VCaP (cell line): ENCODE results near the gene HIP1.
"Not testable (repeated sequence)": the region's sequence is repeated elsewhere in the genome, so short reads cannot be mapped to it uniquely, and the experiment has no call there.

ENCODE experiments used
- H3K27ac ChIP-seq: fragments of 450-650 bp; 2 replicates; pipeline ENCODE4 v1.5.1; 2017
- CTCF ChIP-seq: fragments of 450-650 bp; conservative IDR thresholded peaks from 2 replicates; pipeline ENCODE4 v1.5.1; 2017; ENCODE audit warnings: mild to moderate bottlenecking, moderate library complexity

The HIP1 gene

DNA sequence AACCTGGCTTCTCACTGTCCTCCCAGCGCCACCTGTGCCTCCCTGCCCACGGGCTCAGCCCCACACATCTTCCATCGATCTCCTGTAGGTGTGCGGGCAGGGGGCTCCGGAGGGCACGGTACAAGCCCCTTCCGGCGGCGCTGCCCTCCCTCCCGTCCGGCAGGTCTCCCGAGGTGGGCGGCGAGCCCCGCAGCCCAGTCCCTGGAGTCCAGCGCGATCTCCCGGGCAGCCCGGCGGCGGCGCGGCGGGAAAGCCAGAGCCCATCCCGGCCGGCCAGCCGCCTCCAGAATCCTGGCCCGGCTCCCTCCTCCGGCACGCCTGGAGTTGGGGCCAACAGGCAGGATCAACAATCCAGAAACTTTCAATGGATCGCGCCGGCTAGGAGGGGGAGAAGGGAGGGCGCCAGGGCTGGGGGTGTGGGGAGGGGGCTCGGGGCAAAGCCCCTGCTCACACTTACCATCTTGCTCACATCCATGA lies 100.1 kb downstream of the HIP1 start:
- peak overlapping the region; percentile 79 for H3K27ac ChIP-seq
- TF ChIP-seq CTCF = 0 out of 2 replicates have a peak, but pooled peaks have one; percentile 4

DNA sequence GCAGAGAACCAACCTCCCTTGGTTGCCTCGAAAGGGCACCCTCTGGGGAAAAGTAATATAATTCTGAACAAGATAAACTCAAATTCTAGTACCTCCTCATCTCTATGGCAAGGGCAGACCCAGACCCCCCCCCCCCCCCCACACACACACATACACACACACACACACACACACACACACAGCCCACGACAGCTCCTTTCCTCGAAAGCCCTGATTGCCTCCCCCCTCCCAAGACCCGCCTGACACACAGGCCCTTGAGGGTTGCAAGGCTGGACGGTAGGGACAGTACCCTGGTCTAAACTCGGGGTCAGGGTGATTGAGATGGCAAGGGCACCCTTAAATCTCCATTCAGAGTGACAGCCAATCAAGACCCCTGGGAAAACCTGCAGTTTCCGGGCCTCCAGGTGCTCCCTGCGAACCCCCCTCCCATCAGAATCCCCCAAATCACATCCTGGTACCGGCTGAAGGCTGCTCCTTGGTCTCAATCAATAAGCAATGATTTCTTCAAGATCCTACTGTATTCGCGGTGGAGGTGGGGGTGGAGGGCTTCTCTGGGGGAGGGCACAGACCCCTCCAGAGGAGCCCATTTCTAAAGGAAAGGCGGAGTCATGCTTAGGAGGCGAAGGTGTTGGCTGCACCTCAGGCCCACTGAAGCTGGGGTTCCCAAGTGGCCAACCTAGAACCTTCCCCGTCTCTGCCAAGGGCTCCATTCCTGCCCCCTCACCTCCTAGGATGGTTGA lies 100.7 kb downstream of the HIP1 start:
- no peak for TF ChIP-seq CTCF
- peak overlapping the region; percentile 79 for H3K27ac ChIP-seq

DNA sequence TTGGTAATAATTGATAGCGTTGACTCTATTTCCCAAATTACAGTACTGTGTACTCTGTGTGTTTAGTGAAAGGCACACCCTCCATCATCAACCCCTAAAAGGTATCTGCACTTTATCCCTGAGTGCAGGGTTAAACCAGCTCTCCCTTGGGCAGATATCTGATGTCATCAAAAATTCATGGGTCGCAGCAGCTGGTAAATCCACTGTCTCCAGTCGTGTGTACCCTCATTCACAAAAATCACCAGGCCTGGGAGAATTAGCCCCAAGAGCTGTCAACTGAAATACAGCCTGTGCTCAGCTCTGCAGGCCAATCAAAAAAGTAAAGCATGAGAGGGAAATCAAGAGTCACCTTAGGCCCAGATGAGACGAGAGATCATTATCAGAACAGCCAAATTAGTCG lies 103.7 kb downstream of the HIP1 start:
- TF ChIP-seq CTCF = no peak
- no peak overlapping the region for H3K27ac ChIP-seq

DNA sequence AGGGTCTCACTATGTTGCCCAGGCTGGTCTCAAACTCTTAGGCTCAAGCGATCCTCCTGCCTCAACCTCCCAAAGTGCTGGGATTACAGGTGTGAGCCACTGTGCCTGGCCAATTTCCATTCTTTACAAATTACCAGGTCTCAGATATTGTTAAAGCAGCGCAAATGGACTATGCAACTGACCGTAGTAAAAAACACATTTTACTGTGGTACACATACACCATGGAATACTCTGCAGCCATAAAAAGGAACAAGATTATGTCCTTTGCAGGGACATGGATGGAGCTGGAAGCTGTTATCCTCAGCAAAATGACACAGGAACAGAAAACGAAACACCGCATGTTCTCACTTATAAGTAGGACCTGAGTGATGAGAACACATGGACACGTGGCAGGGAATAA lies 106.2 kb downstream of the HIP1 start:
- H3K27ac ChIP-seq = not testable (repeated sequence)

DNA sequence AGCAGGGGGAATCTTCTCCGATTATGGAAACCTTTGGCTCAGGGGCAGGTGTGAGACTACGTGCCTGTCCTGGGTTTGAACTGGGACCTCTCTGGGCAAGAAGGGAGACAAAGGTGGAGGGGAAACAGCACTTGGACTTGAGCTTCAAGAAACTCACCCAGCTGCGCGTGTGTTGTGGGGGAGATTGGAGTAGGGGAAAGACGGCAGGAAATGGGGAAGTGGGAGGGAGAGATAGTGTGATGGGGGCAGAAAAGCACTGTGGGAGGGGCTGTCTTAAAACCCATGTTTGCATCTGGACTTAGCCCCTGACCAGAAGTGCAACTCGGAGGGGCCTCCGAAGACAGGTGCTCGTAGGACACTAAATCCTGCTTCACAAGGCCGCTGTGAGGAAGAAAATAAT lies 107.0 kb downstream of the HIP1 start:
- no peak for TF ChIP-seq CTCF
- no peak overlapping the region for H3K27ac ChIP-seq

GRCh38 chr7:75630549-75630948 lies 108.2 kb downstream of the HIP1 start:
- TF ChIP-seq CTCF = no peak
- H3K27ac ChIP-seq = no peak overlapping the region

GRCh38 chr7:75629044-75629443 lies 109.7 kb downstream of the HIP1 start:
- H3K27ac ChIP-seq = no peak overlapping the region
- no peak for TF ChIP-seq CTCF

DNA sequence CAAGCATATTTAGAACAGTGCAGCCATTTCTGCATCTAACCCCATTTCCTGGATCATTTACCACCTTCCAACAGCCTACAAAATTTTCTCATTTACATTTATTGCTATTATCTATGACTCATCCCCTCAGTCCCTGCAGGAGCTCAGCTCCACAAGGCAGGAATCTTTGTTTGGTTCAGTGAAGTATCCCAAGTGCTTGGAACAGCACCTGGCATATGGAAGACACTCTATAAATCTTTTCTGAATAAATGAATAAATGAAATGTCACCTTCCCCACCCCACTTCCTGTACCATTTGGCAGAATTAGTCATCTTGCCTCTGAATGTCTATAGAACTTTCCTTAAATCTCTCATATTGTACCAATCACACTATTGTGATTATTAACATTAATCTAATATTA lies 110.7 kb downstream of the HIP1 start:
- H3K27ac ChIP-seq = no peak overlapping the region
- TF ChIP-seq CTCF = no peak
